ENCODE measurements around the gene WNT9A.

The WNT9A gene

GRCh38 chr1:227888404-227889046 is 59.2 kb downstream of the WNT9A start:
- in situ Hi-C loops (cut with HindIII; ENCODE audit: low sequenced_read_pairs) = no loop called here
- H3K4me3 ChIP-seq (ENCODE audit: low read depth, low read length) = no peak overlapping the region
- DNase-seq (ENCODE audit: low read depth, low spot score) = no peak
- TF ChIP-seq CTCF (IDR thresholded peaks at IDR 0.05; ENCODE audit: low read depth, low read length) = no peak

GRCh38 chr1:227887697-227888403 is 59.9 kb downstream of the WNT9A start:
- H3K4me3 ChIP-seq (ENCODE audit: low read depth, low read length) = peak overlapping the region; percentile 20
- in situ Hi-C loops (cut with HindIII; ENCODE audit: low sequenced_read_pairs) = no loop called here
- peak; percentile 21 for DNase-seq (ENCODE audit: low read depth, low spot score)
- no peak for TF ChIP-seq CTCF (IDR thresholded peaks at IDR 0.05; ENCODE audit: low read depth, low read length)

GRCh38 chr1:227886993-227887696 is 60.6 kb downstream of the WNT9A start:
- peak; percentile 53 for DNase-seq (ENCODE audit: low read depth, low spot score)
- TF ChIP-seq CTCF (IDR thresholded peaks at IDR 0.05; ENCODE audit: low read depth, low read length) = no peak
- peak overlapping the region; percentile 20 for H3K4me3 ChIP-seq (ENCODE audit: low read depth, low read length)
- in situ Hi-C loops (cut with HindIII; ENCODE audit: low sequenced_read_pairs) = no loop called here

- no peak overlapping the region for H3K4me3 ChIP-seq (ENCODE audit: low read depth, low read length)
- in situ Hi-C loops (cut with HindIII; ENCODE audit: low sequenced_read_pairs) = no loop called here
- no peak for DNase-seq (ENCODE audit: low read depth, low spot score)
- no peak for TF ChIP-seq CTCF (IDR thresholded peaks at IDR 0.05; ENCODE audit: low read depth, low read length)
Measured at GRCh38 chr1:227886503-227886961, 61.2 kb downstream of the WNT9A start.

GRCh38 chr1:227885648-227886502 is 61.9 kb downstream of the WNT9A start:
- no peak for TF ChIP-seq CTCF (IDR thresholded peaks at IDR 0.05; ENCODE audit: low read depth, low read length)
- DNase-seq (ENCODE audit: low read depth, low spot score) = peak; percentile 40
- in situ Hi-C loops (cut with HindIII; ENCODE audit: low sequenced_read_pairs) = no loop called here
- H3K4me3 ChIP-seq (ENCODE audit: low read depth, low read length) = no peak overlapping the region

GRCh38 chr1:227885135-227885647 is 62.5 kb downstream of the WNT9A start:
- in situ Hi-C loops (cut with HindIII; ENCODE audit: low sequenced_read_pairs) = no loop called here
- DNase-seq (ENCODE audit: low read depth, low spot score) = no peak
- no peak for TF ChIP-seq CTCF (IDR thresholded peaks at IDR 0.05; ENCODE audit: low read depth, low read length)
- H3K4me3 ChIP-seq (ENCODE audit: low read depth, low read length) = no peak overlapping the region

Measured in astrocyte of the spinal cord (primary cell).